ENCODE data around the gene MATN1. TPM values are rescaled to one million over a fixed set of nuclear protein-coding genes. Genes with fewer than 3 reads are reported as not detected.

The MATN1 gene
- total RNA-seq, 1 experiment from 2014 or later = 0.12 TPM

DNA sequence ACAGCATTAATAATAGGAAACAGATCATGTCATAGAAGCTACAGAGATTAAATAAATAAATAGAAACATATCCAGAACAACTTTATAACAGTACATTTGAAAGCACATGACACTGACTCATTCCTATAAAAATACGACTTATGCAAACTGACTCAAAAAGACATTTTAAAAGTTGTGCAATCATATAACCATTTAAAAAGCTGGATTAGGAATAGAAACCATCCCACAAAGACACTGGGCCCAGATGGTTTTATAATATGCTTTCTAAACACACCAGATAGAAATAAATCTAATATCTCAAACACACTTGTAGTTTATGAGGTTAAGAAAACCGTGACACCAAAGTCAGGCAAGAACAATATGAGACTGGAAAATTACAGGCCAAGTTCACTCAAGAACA, 47.6 kb downstream of the MATN1 start:
- H3K27ac ChIP-seq (ENCODE audit: low read depth, low read length) = no peak overlapping the region
- no peak overlapping the region for H3K4me2 ChIP-seq (ENCODE audit: low read length)
- H3K4me1 ChIP-seq (ENCODE audit: control insufficient read depth in 1 of 2, insufficient read depth in 2 of 2, low read length in 2 of 2) = peaks cover 0 to 3% of the 10 kb centered on the region in 2 experiments; a peak in 1 of 4 replicates
- BruUV-seq (replicated peaks) = no TSS peak
- ChIA-PET CTCF (interaction anchor here (1.5 kb wide), 1 partner anchor 9 kb away, joined by 5 read pairs; no protein-coding TSS in a partner anchor), POLR2A (interaction anchor here (1.6 kb wide), 1 partner anchor 9 kb away, joined by 7 read pairs; no protein-coding TSS in a partner anchor), RAD21 (ENCODE audit: low non-redundant PET in 1 of 2, low total read pairs in 2 of 2, uncharacterized antibody in 2 of 2, unreplicated experiment in 2 of 2) (no interaction called here)
- peaks cover 3 to 6% of the 10 kb centered on the region in 2 experiments; a peak in 3 of 4 replicates for H3K9me3 ChIP-seq (ENCODE audit: control insufficient read depth in 1 of 2, insufficient read depth in 1 of 2, low read depth in 1 of 2, low read length in 2 of 2)
- H2AFZ ChIP-seq (ENCODE audit: low read depth, low read length, poor library complexity, severe bottlenecking) = no peak overlapping the region
- H3K36me3 ChIP-seq (ENCODE audit: control insufficient read depth in 1 of 2, insufficient read depth in 2 of 2, low read length in 2 of 2) = no peaks in the 10 kb centered on the region
- intact Hi-C loops (cut with micrococcal nuclease) = no loop called here
- H3K79me2 ChIP-seq (ENCODE audit: insufficient read depth, low read length) = no peaks in the 10 kb centered on the region
- no peaks in the 10 kb centered on the region for H4K20me1 ChIP-seq (ENCODE audit: insufficient read depth)
- H3K9me2 ChIP-seq (ENCODE audit: insufficient read depth) = no peaks in the 10 kb centered on the region
- TF ChIP-seq ZNF274 (IDR thresholded peaks at IDR 0.05; ENCODE audit: low read depth, low read length) = no peak
- no peak for TF ChIP-seq SRF (IDR thresholded peaks at IDR 0.05; ENCODE audit: low read depth)
- no peak for TF ChIP-seq TCF7L2 (IDR thresholded peaks at IDR 0.05; ENCODE audit: borderline replicate concordance, extremely low read depth, insufficient read depth, insufficient read length)
- no peak for TF ChIP-seq ZFX (IDR thresholded peaks at IDR 0.05)
- TF ChIP-seq EGR1 (IDR thresholded peaks at IDR 0.05; ENCODE audit: low read depth) = no peak
- no peak for TF ChIP-seq ELF1 (IDR thresholded peaks at IDR 0.05; ENCODE audit: borderline replicate concordance, low read depth)
- TF ChIP-seq, protein P1, sequence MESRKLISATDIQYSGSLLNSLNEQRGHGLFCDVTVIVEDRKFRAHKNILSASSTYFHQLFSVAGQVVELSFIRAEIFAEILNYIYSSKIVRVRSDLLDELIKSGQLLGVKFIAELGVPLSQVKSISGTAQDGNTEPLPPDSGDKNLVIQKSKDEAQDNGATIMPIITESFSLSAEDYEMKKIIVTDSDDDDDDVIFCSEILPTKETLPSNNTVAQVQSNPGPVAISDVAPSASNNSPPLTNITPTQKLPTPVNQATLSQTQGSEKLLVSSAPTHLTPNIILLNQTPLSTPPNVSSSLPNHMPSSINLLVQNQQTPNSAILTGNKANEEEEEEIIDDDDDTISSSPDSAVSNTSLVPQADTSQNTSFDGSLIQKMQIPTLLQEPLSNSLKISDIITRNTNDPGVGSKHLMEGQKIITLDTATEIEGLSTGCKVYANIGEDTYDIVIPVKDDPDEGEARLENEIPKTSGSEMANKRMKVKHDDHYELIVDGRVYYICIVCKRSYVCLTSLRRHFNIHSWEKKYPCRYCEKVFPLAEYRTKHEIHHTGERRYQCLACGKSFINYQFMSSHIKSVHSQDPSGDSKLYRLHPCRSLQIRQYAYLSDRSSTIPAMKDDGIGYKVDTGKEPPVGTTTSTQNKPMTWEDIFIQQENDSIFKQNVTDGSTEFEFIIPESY (IDR thresholded peaks at IDR 0.05; ENCODE audit: extremely low read depth, insufficient replicate concordance, low read length) = no peak
- TF ChIP-seq CEBPB (IDR thresholded peaks at IDR 0.05; ENCODE audit: low read depth) = no peak
- TF ChIP-seq, protein P2, sequence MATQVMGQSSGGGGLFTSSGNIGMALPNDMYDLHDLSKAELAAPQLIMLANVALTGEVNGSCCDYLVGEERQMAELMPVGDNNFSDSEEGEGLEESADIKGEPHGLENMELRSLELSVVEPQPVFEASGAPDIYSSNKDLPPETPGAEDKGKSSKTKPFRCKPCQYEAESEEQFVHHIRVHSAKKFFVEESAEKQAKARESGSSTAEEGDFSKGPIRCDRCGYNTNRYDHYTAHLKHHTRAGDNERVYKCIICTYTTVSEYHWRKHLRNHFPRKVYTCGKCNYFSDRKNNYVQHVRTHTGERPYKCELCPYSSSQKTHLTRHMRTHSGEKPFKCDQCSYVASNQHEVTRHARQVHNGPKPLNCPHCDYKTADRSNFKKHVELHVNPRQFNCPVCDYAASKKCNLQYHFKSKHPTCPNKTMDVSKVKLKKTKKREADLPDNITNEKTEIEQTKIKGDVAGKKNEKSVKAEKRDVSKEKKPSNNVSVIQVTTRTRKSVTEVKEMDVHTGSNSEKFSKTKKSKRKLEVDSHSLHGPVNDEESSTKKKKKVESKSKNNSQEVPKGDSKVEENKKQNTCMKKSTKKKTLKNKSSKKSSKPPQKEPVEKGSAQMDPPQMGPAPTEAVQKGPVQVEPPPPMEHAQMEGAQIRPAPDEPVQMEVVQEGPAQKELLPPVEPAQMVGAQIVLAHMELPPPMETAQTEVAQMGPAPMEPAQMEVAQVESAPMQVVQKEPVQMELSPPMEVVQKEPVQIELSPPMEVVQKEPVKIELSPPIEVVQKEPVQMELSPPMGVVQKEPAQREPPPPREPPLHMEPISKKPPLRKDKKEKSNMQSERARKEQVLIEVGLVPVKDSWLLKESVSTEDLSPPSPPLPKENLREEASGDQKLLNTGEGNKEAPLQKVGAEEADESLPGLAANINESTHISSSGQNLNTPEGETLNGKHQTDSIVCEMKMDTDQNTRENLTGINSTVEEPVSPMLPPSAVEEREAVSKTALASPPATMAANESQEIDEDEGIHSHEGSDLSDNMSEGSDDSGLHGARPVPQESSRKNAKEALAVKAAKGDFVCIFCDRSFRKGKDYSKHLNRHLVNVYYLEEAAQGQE (IDR thresholded peaks at IDR 0.05; ENCODE audit: low read depth) = no peak
- no peak overlapping the region for H3K4me3 ChIP-seq (replicated peaks in 1 of 2; ENCODE audit: low read depth in 1 of 2, low read length in 2 of 2)
- no peaks in the 10 kb centered on the region for H3K27me3 ChIP-seq (ENCODE audit: insufficient read depth, low read length)
- no peak overlapping the region for H3K9ac ChIP-seq (ENCODE audit: low read length)
- DNase-seq (ENCODE audit: low read depth, low spot score) (no peak), ATAC-seq (no peak)
